NB4 (cell line): ENCODE measurements around the gene MGLL.

Experiments used
- CTCF ChIP-seq: IDR thresholded peaks from one replicate; pipeline ENCODE4 v1.5.1; 2012; ENCODE audit warnings: low read depth, low read length
- MAX ChIP-seq: IDR thresholded peaks from 2 replicates; pipeline ENCODE4 v1.6.1; 2011; ENCODE audit warnings: low read depth, low read length
- MYC ChIP-seq: IDR thresholded peaks from 2 replicates; pipeline ENCODE4 v1.6.1; 2011; ENCODE audit warnings: low read depth, low read length
- POLR2A ChIP-seq: IDR thresholded peaks from 2 replicates; pipeline ENCODE4 v1.6.1; 2011; ENCODE audit warnings: mild to moderate bottlenecking; ENCODE audit not compliant: insufficient read length; ENCODE audit errors: extremely low read depth

GRCh38 chr3:127804141-127804540, 18.2 kb downstream of the MGLL start:
- TF ChIP-seq CTCF (no peak), POLR2A (no peak), MAX (no peak), MYC (no peak)
